Measurements from ENCODE around the gene SMC4.

DNA sequence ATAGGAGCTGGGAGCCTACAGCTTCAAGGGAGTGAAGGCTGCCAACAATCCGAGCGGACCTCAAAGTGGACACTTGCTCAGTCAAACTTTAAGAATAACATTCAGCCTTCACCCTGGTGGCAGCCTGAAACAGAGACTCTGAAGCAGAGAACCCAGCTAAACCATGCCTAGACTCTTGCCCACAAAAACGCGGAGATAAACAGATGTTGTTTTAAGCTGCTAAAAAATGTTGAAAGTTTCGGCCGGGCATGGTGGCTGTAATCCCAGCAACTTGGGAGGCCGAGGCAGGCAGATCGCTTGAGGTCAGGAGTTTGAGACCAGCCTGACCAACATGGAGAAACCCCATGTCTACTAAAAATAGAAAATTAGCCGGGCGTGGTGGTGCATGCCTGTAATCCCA is 79.9 kb downstream of the SMC4 start:
- TF ChIP-seq, protein P1, sequence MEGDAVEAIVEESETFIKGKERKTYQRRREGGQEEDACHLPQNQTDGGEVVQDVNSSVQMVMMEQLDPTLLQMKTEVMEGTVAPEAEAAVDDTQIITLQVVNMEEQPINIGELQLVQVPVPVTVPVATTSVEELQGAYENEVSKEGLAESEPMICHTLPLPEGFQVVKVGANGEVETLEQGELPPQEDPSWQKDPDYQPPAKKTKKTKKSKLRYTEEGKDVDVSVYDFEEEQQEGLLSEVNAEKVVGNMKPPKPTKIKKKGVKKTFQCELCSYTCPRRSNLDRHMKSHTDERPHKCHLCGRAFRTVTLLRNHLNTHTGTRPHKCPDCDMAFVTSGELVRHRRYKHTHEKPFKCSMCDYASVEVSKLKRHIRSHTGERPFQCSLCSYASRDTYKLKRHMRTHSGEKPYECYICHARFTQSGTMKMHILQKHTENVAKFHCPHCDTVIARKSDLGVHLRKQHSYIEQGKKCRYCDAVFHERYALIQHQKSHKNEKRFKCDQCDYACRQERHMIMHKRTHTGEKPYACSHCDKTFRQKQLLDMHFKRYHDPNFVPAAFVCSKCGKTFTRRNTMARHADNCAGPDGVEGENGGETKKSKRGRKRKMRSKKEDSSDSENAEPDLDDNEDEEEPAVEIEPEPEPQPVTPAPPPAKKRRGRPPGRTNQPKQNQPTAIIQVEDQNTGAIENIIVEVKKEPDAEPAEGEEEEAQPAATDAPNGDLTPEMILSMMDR (IDR thresholded peaks at IDR 0.05): no peak
- TF ChIP-seq POLR2A (IDR thresholded peaks at IDR 0.05): no peak

Data from Peyer's patch (tissue), 4 donors.